Esophagus muscularis mucosa (tissue), 4 donors: ENCODE results near the gene SVOPL. TPM values are rescaled to one million over a fixed set of nuclear protein-coding genes. Genes with fewer than 3 reads are reported as not detected.

Experiments used
- DNase-seq: peaks from one replicate; pipeline ENCODE4 v3.0.0-alpha.2; 2017; ENCODE audit errors: extremely low spot score
- H3K27ac ChIP-seq, 4 donors: fragments of 200-600 bp; sonication (generic); replicated peaks in 1 of 4; 1 replicate in 3 of 4; 2 replicates in 1 of 4; pipeline ENCODE4 v1.5.1; 2016 to 2019; ENCODE audit warnings: mild to moderate bottlenecking in 1 of 4
- H3K27me3 ChIP-seq, 4 donors: fragments of 200-600 bp; sonication (generic); one replicate each; pipeline versions ENCODE4 v1.5.1 to v1.6.0; 2016 to 2019
- H3K36me3 ChIP-seq, 4 donors: fragments of 200-600 bp; sonication (generic); one replicate each; pipeline ENCODE4 v1.5.1; 2016 to 2019
- H3K4me1 ChIP-seq, 4 donors: fragments of 200-600 bp; sonication (generic); one replicate each; pipeline ENCODE4 v1.5.1; 2016 to 2019
- H3K4me3 ChIP-seq, 4 donors: fragments of 200-600 bp; sonication (generic); 1 replicate in 2 of 4; 2 replicates in 2 of 4; pipeline ENCODE4 v1.5.1; 2016 to 2019; ENCODE audit warnings: mild to moderate bottlenecking in 4 of 4, moderate library complexity in 1 of 4
- H3K9me3 ChIP-seq, 4 donors: fragments of 200-600 bp; sonication (generic); 1 replicate in 3 of 4; 2 replicates in 1 of 4; pipeline ENCODE4 v1.5.1; 2016 to 2019
- EP300 ChIP-seq: sonication (generic); formaldehyde crosslinking; IDR thresholded peaks from one replicate; pipeline ENCODE4 v1.6.1; 2017; ENCODE audit warnings: antibody characterized with exemption
- POLR2A ChIP-seq: fragments of 450-650 bp; IDR thresholded peaks from one replicate; pipeline ENCODE4 v1.6.1; 2017; ENCODE audit warnings: antibody characterized with exemption, moderate library complexity, mild to moderate bottlenecking, low read depth
- POLR2AphosphoS5 ChIP-seq, 2 donors: sonication (generic); formaldehyde crosslinking; IDR thresholded peaks; one replicate each; pipeline ENCODE4 v1.6.1; 2017; ENCODE audit warnings: antibody characterized with exemption in 2 of 2
- WGBS: methylation state at CpG from one replicate; pipeline ENCODE4 v1.1.5; 2018; 5-methylcytosine and 5-hydroxymethylcytosine counted together
- intact Hi-C: fragments of 100-400 bp; cut with DNase I; formaldehyde crosslinking; loops from one replicate; pipeline ENCODE4 v1.15.1; 2023
- total RNA-seq, 4 donors: library from RNA; depleted of rRNA; stranded (reverse); fragments of >200 nt; gene quantifications; one replicate each; pipeline versions ENCODE4 v1.1.0 to v1.2.1, GENCODE V29; 2016
- TF ChIP-seq, protein P1 (sequence below), 3 experiments: fragments of 200-600 bp in 2 of 3; fragments of 450-650 bp in 1 of 3; sonication (generic) in 2 of 3; IDR thresholded peaks; one replicate each; pipeline ENCODE4 v1.5.1; 2017 to 2019; ENCODE audit warnings: antibody characterized with exemption in 3 of 3, mild to moderate bottlenecking in 2 of 3, moderate library complexity in 1 of 3

The SVOPL gene
- total RNA-seq, 4 donors from 2014 or later = not detected

DNA sequence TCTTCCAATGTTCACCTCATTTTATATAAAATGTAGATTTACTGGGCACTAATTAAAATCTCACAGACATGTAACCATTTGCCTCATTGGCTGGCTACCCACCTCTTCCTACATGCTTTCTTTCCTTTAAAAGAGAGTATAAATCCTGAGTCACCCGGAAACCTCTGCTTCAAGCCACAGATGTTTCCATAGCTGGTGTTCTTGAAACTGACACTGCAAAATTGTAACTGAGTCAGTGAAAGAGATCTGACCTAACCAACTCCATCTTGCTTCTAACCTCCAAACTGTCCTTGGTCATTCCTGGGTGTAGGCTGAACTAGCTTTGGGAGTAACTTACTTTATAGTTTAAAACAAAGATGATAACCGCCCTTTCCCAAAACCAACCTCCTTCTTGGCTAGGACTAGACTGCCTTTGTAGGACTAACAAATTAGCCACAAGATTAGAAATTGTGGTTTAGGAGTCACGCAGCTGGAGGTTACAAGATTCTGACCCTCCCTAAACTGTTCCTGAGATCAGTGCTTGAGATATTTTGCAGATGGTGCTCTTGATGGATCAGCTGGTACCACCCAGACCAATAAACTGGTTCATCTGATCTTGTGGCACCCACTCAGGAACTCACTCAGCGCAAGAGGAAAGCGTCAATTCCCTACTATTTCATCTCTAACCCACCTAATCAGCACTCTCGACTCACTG lies 33.5 kb downstream of the SVOPL start:
- no peak overlapping the region for H3K27ac ChIP-seq
- TF ChIP-seq, protein P1, sequence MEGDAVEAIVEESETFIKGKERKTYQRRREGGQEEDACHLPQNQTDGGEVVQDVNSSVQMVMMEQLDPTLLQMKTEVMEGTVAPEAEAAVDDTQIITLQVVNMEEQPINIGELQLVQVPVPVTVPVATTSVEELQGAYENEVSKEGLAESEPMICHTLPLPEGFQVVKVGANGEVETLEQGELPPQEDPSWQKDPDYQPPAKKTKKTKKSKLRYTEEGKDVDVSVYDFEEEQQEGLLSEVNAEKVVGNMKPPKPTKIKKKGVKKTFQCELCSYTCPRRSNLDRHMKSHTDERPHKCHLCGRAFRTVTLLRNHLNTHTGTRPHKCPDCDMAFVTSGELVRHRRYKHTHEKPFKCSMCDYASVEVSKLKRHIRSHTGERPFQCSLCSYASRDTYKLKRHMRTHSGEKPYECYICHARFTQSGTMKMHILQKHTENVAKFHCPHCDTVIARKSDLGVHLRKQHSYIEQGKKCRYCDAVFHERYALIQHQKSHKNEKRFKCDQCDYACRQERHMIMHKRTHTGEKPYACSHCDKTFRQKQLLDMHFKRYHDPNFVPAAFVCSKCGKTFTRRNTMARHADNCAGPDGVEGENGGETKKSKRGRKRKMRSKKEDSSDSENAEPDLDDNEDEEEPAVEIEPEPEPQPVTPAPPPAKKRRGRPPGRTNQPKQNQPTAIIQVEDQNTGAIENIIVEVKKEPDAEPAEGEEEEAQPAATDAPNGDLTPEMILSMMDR (IDR thresholded peaks at IDR 0.05) = no peak
- TF ChIP-seq POLR2A = no peak
- TF ChIP-seq POLR2AphosphoS5 (IDR thresholded peaks at IDR 0.05) = no peak
- no peak for TF ChIP-seq EP300
- H3K9me3 ChIP-seq = no peaks in the 10 kb centered on the region
- H3K4me3 ChIP-seq = no peak overlapping the region
- H3K36me3 ChIP-seq = no peaks in the 10 kb centered on the region
- H3K4me1 ChIP-seq = peaks cover 0 to 11% (median 8%) of the 10 kb centered on the region in 4 donors
- H3K27me3 ChIP-seq = peaks cover 0 to 42% (median 0%) of the 10 kb centered on the region in 4 donors
- 71% methylated on average over 6 of the region's 6 CpGs for WGBS
- no peak for DNase-seq
- intact Hi-C loops = no loop called here

DNA sequence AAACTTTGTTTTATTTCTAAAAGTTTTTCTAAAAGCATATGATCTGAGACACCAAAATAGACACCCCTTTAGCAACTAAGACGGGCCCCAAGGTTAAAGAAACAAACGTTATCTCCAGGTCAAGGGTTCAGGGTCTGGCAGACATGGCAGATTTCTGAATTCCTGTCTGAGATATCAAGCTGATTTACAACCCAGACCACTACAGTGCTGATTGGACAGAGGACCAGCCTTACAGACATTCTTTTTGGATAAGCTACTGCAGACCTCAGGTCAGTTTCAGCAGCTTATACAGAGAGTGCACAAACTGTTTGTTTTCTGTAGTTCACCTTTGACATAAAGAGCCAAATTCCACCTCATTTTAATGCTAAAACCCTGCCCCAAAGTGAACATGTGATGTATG lies 34.8 kb downstream of the SVOPL start:
- H3K36me3 ChIP-seq = no peaks in the 10 kb centered on the region
- H3K27me3 ChIP-seq = peaks cover 0 to 51% (median 0%) of the 10 kb centered on the region in 4 donors
- intact Hi-C loops = no loop called here
- 19% methylated on average over 2 of the region's 2 CpGs for WGBS
- peaks cover 0 to 11% (median 8%) of the 10 kb centered on the region in 4 donors for H3K4me1 ChIP-seq
- no peak for DNase-seq
- no peak overlapping the region for H3K4me3 ChIP-seq
- no peak overlapping the region for H3K27ac ChIP-seq
- H3K9me3 ChIP-seq = no peaks in the 10 kb centered on the region
- TF ChIP-seq POLR2A = no peak
- no peak for TF ChIP-seq EP300
- no peak for TF ChIP-seq POLR2AphosphoS5 (IDR thresholded peaks at IDR 0.05)
- TF ChIP-seq, protein P1 (IDR thresholded peaks at IDR 0.05) = no peak

DNA sequence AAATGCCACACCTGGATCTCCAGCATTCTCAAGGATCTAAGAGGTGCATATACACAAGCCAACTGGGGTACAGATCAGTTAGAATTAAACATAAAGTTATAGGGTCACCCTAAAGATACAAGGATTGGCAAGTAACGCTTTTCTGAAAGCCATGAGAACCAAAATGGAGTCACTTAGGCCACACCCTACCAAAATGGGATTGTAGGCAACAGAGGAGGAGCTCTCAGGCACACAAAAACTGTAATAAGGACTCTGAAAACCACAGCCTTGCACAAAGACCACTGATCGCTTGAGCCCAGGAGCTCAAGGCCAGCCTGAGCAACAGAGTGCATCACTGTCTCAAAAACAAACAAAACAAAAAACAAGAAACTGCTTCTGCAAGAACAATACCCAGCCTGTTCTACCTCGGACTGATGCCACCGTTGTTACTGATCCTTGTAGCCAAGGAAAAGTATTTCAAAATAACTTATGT lies 35.5 kb downstream of the SVOPL start:
- intact Hi-C loops = no loop called here
- Histone ChIP-seq H3K27ac (no peak overlapping the region), H3K4me3 (no peak overlapping the region), H3K36me3 (no peaks in the 10 kb centered on the region), H3K4me1 (peaks cover 0 to 11% (median 8%) of the 10 kb centered on the region in 4 donors), H3K27me3 (peaks cover 0 to 54% (median 0%) of the 10 kb centered on the region in 4 donors), H3K9me3 (no peaks in the 10 kb centered on the region)
- no peak for TF ChIP-seq POLR2AphosphoS5 (IDR thresholded peaks at IDR 0.05)
- TF ChIP-seq POLR2A = no peak
- TF ChIP-seq, protein P1 (IDR thresholded peaks at IDR 0.05) = no peak
- no peak for TF ChIP-seq EP300
- no peak for DNase-seq
- 63% methylated on average over 4 of the region's 4 CpGs for WGBS

DNA sequence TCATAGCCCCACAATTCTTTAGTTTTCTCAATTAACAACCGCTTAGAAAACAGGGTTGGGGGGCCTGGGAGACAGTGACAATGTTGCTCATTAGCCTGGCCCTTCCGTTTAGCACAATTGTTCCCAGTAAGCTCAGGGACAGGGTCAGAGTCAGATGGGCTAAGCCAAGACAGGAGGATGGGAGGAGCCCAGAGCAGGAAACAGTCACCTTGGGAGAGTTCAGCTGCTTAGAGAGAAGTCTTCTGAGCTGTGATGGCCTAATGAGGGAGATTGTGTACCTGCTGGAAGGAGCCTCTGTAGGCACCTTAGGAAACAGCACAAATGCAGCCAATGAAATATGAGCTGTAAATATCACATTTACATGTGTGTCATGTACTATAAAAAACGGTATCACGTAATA lies 35.9 kb downstream of the SVOPL start:
- Histone ChIP-seq H3K9me3 (no peaks in the 10 kb centered on the region), H3K4me3 (no peak overlapping the region), H3K27ac (no peak overlapping the region), H3K27me3 (peaks cover 0 to 54% (median 0%) of the 10 kb centered on the region in 4 donors), H3K4me1 (peaks cover 0 to 11% (median 8%) of the 10 kb centered on the region in 4 donors), H3K36me3 (no peaks in the 10 kb centered on the region)
- TF ChIP-seq POLR2AphosphoS5 (IDR thresholded peaks at IDR 0.05) = no peak
- no peak for TF ChIP-seq EP300
- no peak for TF ChIP-seq POLR2A
- TF ChIP-seq, protein P1 (IDR thresholded peaks at IDR 0.05) = no peak
- intact Hi-C loops = no loop called here
- 79% methylated on average over 4 of the region's 4 CpGs for WGBS
- DNase-seq = no peak
